Activated naive CD8-positive, alpha-beta T cell (primary cell): ENCODE measurements around the gene HMCN1.
"Not testable (repeated sequence)": the region's sequence is repeated elsewhere in the genome, so short reads cannot be mapped to it uniquely, and the experiment has no call there.

Experiments
- H3K27ac Mint-ChIP-seq: one replicate; pipeline ENCODE4 v1.8.0; 2021; ENCODE audit warnings: mixed read lengths
- H3K27me3 Mint-ChIP-seq: one replicate; pipeline ENCODE4 v1.8.0; 2021; ENCODE audit warnings: mixed read lengths
- H3K36me3 Mint-ChIP-seq: one replicate; pipeline ENCODE4 v1.8.0; 2021; ENCODE audit warnings: mixed read lengths
- H3K4me1 Mint-ChIP-seq: one replicate; pipeline ENCODE4 v1.8.0; 2021; ENCODE audit warnings: low read depth, mixed read lengths
- H3K4me3 Mint-ChIP-seq: one replicate; pipeline ENCODE4 v1.8.0; 2021; ENCODE audit warnings: mild to moderate bottlenecking, mixed read lengths
- H3K9me3 Mint-ChIP-seq: one replicate; pipeline ENCODE4 v1.8.0; 2021; ENCODE audit warnings: low read depth, mixed read lengths

The HMCN1 gene

GRCh38 chr1:185869590-185869989 lies 135.4 kb downstream of the HMCN1 start:
- no peaks in the 10 kb centered on the region for H3K36me3 Mint-ChIP-seq
- H3K9me3 Mint-ChIP-seq = no peaks in the 10 kb centered on the region
- peaks cover 9% of the 10 kb centered on the region for H3K27me3 Mint-ChIP-seq
- no peak overlapping the region for H3K27ac Mint-ChIP-seq
- no peak overlapping the region for H3K4me3 Mint-ChIP-seq
- H3K4me1 Mint-ChIP-seq = no peaks in the 10 kb centered on the region

DNA sequence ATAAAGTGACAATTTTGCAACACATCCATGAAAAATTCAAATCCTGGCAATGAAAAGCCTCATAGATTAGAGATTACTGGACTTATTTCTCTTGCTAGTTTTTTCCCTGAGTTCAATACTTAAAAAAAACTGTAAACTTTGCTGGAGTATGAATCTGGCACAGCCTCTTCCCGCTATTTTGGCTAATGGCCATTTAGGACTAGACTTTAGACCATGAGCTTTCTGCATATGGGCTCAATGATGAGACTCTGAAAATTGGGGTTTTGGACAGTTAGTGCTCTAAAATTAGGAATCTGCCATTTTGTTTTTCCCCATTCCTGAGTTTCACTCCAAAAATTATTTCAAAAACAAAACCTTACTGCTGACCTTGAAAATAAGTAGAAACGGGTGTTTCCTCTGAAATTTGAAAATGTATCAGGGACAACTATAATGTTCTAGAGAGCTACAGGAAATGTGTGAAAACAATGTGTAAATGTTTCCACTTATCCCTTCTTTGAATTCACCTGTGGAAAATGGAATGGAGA lies 137.5 kb downstream of the HMCN1 start:
- H3K27me3 Mint-ChIP-seq = peaks cover 9% of the 10 kb centered on the region
- H3K36me3 Mint-ChIP-seq = no peaks in the 10 kb centered on the region
- no peaks in the 10 kb centered on the region for H3K9me3 Mint-ChIP-seq
- no peaks in the 10 kb centered on the region for H3K4me1 Mint-ChIP-seq
- no peak overlapping the region for H3K27ac Mint-ChIP-seq
- H3K4me3 Mint-ChIP-seq = no peak overlapping the region

- H3K4me3 Mint-ChIP-seq = no peak overlapping the region
- peaks cover 8% of the 10 kb centered on the region for H3K27me3 Mint-ChIP-seq
- H3K36me3 Mint-ChIP-seq = no peaks in the 10 kb centered on the region
- H3K9me3 Mint-ChIP-seq = no peaks in the 10 kb centered on the region
- no peaks in the 10 kb centered on the region for H3K4me1 Mint-ChIP-seq
- no peak overlapping the region for H3K27ac Mint-ChIP-seq
Measured at GRCh38 chr1:185874246-185874645, 140.1 kb downstream of the HMCN1 start.

- no peak overlapping the region for H3K27ac Mint-ChIP-seq
- H3K4me3 Mint-ChIP-seq = no peak overlapping the region
- H3K36me3 Mint-ChIP-seq = no peaks in the 10 kb centered on the region
- H3K9me3 Mint-ChIP-seq = no peaks in the 10 kb centered on the region
- no peaks in the 10 kb centered on the region for H3K4me1 Mint-ChIP-seq
- peaks cover 7% of the 10 kb centered on the region for H3K27me3 Mint-ChIP-seq
Measured at GRCh38 chr1:185880330-185880729, 146.1 kb downstream of the HMCN1 start.

GRCh38 chr1:185880779-185881333 lies 146.7 kb downstream of the HMCN1 start:
- no peak overlapping the region for H3K27ac Mint-ChIP-seq
- H3K4me1 Mint-ChIP-seq = no peaks in the 10 kb centered on the region

GRCh38 chr1:185886046-185886445 lies 151.9 kb downstream of the HMCN1 start:
- peaks cover 3% of the 10 kb centered on the region for H3K9me3 Mint-ChIP-seq
- H3K27ac Mint-ChIP-seq = no peak overlapping the region
- no peaks in the 10 kb centered on the region for H3K4me1 Mint-ChIP-seq
- no peaks in the 10 kb centered on the region for H3K36me3 Mint-ChIP-seq
- no peak overlapping the region for H3K4me3 Mint-ChIP-seq
- peaks cover 4% of the 10 kb centered on the region for H3K27me3 Mint-ChIP-seq

More at GRCh38 chr1:185880779-185881333, 146.7 kb downstream of the HMCN1 start:
- no peaks in the 10 kb centered on the region for H3K9me3 Mint-ChIP-seq
- peaks cover 7% of the 10 kb centered on the region for H3K27me3 Mint-ChIP-seq
- H3K4me3 Mint-ChIP-seq = no peak overlapping the region
- no peaks in the 10 kb centered on the region for H3K36me3 Mint-ChIP-seq

- H3K27ac Mint-ChIP-seq = no peak overlapping the region
Measured at GRCh38 chr1:185886671-185887070, 152.5 kb downstream of the HMCN1 start.

GRCh38 chr1:185892831-185893403 lies 158.7 kb downstream of the HMCN1 start:
- H3K36me3 Mint-ChIP-seq, H3K27me3 Mint-ChIP-seq, H3K27ac Mint-ChIP-seq, H3K4me1 Mint-ChIP-seq, H3K9me3 Mint-ChIP-seq, H3K4me3 Mint-ChIP-seq: not testable (repeated sequence)

More at GRCh38 chr1:185886671-185887070, 152.5 kb downstream of the HMCN1 start:
- Mint-ChIP-seq H3K4me1 (no peaks in the 10 kb centered on the region), H3K4me3 (no peak overlapping the region), H3K36me3 (no peaks in the 10 kb centered on the region), H3K9me3 (peaks cover 3% of the 10 kb centered on the region), H3K27me3 (peaks cover 4% of the 10 kb centered on the region)

DNA sequence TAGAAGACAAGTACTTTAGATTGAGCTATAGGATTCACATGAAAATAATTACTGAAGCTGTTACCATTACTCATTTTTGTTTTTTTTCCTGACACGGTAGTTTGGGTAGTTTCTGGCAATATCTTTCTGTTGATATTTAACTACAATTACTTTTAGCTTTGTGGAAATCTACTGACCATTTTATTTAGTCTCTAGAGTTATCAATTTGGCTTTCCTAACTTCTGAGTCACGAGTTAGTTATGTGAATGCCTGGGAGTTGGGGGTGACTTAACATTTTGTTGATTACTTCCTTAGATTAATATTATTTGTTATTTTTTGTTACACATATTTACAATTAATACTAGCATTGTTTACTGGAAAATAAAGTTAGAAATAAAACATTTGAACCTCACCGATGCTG lies 160.6 kb downstream of the HMCN1 start:
- no peak overlapping the region for H3K27ac Mint-ChIP-seq
- H3K9me3 Mint-ChIP-seq = no peaks in the 10 kb centered on the region
- H3K36me3 Mint-ChIP-seq = no peaks in the 10 kb centered on the region
- peaks cover 7% of the 10 kb centered on the region for H3K27me3 Mint-ChIP-seq
- H3K4me3 Mint-ChIP-seq = no peak overlapping the region
- no peaks in the 10 kb centered on the region for H3K4me1 Mint-ChIP-seq

GRCh38 chr1:185895208-185895900 lies 161.2 kb downstream of the HMCN1 start:
- H3K27me3 Mint-ChIP-seq = peaks cover 7% of the 10 kb centered on the region
- no peak overlapping the region for H3K4me3 Mint-ChIP-seq
- H3K27ac Mint-ChIP-seq = no peak overlapping the region
- H3K4me1 Mint-ChIP-seq = no peaks in the 10 kb centered on the region
- H3K9me3 Mint-ChIP-seq = no peaks in the 10 kb centered on the region
- H3K36me3 Mint-ChIP-seq = no peaks in the 10 kb centered on the region

DNA sequence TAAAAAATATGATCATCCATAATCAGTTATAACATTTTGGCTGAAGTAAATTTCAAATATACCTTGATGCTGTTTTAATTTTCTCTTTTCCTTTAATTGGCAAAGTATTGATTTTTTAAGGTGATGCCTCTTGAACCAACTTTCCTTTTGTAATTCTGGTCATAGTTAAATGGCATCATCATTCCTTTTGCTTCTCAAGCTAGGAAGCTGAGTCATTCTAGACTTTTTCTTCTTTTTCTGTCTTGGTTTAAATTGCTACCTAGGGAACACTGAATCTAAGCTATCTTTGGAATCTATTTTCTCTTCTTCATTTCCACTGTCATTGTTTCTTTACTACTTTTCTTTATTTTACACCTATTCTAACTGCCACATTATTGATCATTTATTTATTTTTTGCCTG lies 162.7 kb downstream of the HMCN1 start:
- no peaks in the 10 kb centered on the region for H3K9me3 Mint-ChIP-seq

GRCh38 chr1:185906186-185906585 lies 172.0 kb downstream of the HMCN1 start:
- no peaks in the 10 kb centered on the region for H3K9me3 Mint-ChIP-seq
- no peaks in the 10 kb centered on the region for H3K4me1 Mint-ChIP-seq
- no peak overlapping the region for H3K4me3 Mint-ChIP-seq
- H3K27me3 Mint-ChIP-seq = peaks cover 3% of the 10 kb centered on the region
- H3K36me3 Mint-ChIP-seq = no peaks in the 10 kb centered on the region
- no peak overlapping the region for H3K27ac Mint-ChIP-seq

More for the DNA sequence above, 162.7 kb downstream of the HMCN1 start:
- H3K36me3 Mint-ChIP-seq = no peaks in the 10 kb centered on the region
- no peak overlapping the region for H3K4me3 Mint-ChIP-seq
- peaks cover 8% of the 10 kb centered on the region for H3K27me3 Mint-ChIP-seq
- no peak overlapping the region for H3K27ac Mint-ChIP-seq
- H3K4me1 Mint-ChIP-seq = no peaks in the 10 kb centered on the region

DNA sequence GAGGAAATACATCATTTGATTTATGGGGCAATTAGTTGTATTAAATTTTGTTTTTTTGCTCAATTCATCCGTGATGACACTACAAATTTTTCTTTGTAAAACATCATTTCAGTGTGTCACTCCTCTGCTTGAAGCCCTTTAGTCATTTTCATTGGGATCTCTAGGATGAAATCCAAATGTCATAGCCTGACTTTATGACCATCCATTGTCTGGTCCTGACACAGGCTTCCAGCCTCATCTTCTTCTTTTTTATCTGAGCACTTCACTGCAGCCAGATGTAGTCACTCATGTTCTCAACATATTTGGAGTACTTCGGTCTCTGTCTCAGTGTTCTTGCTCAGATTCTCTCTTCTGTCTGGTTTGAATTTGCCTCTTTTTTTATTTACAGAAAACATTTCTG lies 173.1 kb downstream of the HMCN1 start:
- Mint-ChIP-seq H3K27ac (no peak overlapping the region), H3K4me3 (no peak overlapping the region), H3K4me1 (no peaks in the 10 kb centered on the region), H3K9me3 (no peaks in the 10 kb centered on the region), H3K36me3 (no peaks in the 10 kb centered on the region), H3K27me3 (peaks cover 3% of the 10 kb centered on the region)

DNA sequence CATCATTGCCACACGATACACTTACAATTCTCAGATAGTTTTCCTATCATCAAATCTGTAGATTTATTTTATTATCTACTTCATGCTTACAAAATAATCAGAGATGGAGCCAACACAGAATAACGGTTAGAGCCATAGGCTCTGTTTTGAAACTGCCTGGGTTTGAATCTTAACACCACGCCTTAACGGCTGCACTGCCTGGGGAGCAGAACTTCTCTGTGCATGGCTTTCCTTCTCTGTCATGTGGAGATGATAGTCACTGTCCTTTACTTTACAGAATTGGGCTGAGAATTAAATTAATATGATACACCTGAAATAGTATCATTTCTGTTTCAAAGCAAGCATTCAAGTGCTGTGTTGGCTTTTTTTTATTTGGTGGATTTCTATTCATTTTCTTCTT lies 177.8 kb downstream of the HMCN1 start:
- Mint-ChIP-seq H3K27me3 (no peaks in the 10 kb centered on the region), H3K9me3 (no peaks in the 10 kb centered on the region), H3K4me3 (no peak overlapping the region), H3K36me3 (no peaks in the 10 kb centered on the region), H3K4me1 (no peaks in the 10 kb centered on the region), H3K27ac (no peak overlapping the region)

DNA sequence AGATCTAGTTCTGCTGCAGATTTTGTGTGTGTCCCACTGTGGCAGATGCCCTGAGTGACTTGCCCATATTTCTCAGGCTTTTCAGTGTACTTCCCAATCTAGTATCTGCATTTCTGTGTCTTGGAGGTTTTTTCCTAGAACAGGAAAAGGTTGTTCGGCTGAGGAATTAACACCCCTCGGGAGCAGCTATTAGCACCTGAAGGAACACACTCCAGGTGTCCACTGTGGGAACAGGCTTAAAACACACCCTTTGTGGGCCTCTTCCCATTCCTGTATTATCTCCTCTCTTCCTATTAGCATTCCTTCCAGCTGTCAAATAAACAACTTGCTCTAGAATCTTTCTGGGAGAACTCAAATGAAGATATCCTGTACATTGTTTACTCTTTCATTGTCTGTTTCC lies 178.3 kb downstream of the HMCN1 start:
- Mint-ChIP-seq H3K4me3 (no peak overlapping the region), H3K27me3 (no peaks in the 10 kb centered on the region), H3K27ac (no peak overlapping the region), H3K9me3 (no peaks in the 10 kb centered on the region), H3K36me3 (no peaks in the 10 kb centered on the region), H3K4me1 (no peaks in the 10 kb centered on the region)
